Anterior cingulate cortex (tissue), 58 donors: ENCODE data around the gene MYO5A.
"Not testable (repeated sequence)": the region's sequence is repeated elsewhere in the genome, so short reads cannot be mapped to it uniquely, and the experiment has no call there.

Experiments
- DNase-seq, 58 donors: peaks; one replicate each; lab custom pipeline; 2025; lab: John Stamatoyannopoulos, UW

MYO5A gene

DNA sequence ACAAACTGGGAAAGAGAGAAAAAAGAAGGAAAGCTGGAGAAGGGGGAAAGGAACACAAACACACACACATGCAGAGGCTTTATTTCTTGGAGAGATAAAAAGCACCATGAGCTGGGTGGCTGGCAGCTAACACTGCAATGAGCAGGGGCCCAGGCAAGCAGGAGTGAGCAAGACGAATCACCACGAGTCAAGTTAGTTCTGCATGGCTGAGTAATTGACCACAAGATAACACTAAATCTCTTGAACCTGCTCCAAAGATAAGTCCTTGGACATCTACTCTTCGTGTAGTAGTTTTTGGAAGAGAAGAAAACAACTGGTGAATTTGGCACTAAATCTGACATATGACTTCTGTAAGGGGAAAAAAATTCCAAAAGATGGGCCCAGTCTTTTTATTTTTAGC is 100.9 kb downstream of the MYO5A start:
- no peak for DNase-seq

DNA sequence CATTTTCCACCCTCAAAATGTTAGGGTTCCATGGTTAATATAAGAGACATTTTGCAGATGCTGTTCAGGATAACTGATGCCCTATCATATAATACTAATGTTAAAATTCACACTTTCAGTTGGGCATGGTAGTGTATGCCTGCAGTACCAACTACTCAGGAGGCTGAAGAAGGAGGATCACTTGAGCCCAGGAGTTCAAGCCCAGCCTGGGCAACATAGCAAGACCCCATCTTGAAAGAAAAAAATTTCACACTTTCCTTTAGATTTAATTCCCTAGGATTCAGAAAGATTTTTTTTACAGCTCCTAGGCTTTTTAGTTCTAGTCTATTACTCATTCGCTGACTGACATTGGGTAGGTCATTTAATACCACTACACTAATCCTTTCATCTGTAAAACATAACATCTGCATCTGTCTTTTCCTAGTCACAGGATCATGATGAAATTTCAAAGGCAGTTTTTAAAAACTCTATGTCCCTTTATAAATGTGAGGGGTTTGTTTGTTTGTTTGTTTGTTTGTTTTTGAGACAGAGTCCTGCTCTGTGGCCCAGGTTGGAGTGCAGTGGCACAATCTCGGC is 103.7 kb downstream of the MYO5A start:
- DNase-seq, result no peak

DNA sequence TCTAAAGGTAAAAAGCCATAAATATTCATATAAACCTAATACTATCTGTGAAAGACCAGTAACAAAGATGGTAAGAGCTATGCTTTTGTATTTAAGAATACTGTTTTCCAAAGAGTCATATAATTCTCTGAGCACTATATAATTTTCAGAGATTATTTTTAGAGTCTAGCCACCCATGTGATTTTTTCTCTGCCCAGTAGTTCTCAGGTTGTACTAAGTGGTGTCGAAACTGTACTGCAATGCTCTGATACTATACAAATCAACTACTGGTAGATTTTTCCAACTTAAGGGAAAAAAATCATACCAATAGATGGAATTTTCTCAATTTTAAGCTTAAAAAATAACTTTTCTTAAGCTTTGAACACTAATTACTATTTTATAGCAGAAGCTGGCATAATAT is 104.8 kb downstream of the MYO5A start:
- no peak for DNase-seq

DNA sequence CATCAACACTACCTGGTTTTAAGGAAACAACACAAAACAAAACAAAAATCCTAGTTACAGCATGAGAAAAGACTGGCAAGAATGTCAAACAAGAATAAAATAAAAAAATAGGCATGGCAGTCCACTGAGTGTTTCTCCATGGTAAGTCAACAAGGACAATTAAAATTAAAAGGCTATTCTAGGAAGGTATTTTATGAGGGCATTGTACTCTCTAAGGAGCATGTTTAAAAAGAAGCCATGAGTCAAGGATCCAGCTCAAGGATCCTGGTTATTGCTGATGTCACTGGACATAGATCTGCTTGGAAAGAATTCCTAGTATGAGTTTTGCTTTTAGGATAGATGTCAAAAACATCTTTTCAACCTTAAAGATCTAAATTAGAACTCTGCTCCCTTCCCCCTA is 106.7 kb downstream of the MYO5A start:
- no peak for DNase-seq

DNA sequence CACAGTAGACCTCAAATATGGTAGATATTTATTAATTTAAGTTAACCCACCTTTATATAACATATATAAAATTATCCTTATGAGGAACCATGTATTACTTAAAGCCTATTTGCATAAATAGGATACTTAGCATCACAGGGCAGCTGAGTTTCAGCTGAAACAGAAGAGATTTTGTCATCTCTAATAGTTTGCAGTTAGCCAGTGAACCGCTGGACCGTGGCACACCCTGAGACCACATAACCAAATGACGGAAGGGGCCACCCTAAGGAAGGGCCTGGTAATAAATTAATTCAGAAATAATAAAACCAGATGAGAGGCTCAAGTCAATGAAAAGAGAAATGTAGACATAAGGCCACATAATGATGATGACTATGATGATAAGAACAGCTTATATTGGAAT is 107.7 kb downstream of the MYO5A start:
- DNase-seq, result no peak

DNA sequence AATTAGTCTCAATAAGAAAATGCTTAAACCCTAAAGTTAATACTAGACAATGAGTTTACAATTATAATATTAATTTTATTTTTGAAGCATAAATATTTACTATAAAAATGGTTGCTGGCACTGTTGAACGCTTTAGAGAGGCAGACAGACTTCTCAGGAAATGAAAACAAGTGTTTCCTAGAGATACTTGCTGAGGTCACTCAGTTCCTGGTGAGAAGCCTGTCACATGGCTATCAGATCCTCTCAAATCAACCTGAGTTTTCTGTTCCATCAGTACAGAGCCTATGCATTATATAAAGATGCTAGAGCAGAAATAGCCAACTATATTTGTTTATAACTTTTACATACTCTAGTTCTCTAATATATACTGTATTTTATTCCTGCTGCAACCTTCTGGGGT is 109.2 kb downstream of the MYO5A start:
- DNase-seq, result no peak

DNA sequence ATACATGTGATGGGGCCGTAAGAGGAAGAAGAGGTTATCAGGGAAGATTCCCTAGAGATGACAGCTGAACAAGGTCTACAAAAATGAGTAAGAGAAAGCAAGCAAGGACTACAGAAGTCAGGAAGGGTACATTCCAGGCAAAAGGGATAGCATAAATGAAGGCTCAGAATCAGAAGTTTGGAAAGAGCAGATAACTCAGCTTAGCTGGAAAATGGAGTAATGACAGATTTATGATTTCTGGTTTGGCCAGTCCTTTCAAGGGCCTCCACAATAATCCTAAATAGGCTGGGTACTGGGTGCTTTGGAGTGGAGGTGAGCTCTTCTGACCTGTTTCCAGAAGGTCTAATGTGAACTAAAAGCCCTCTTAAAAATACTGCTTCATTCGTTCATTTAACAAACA is 110.7 kb downstream of the MYO5A start:
- no peak for DNase-seq

DNA sequence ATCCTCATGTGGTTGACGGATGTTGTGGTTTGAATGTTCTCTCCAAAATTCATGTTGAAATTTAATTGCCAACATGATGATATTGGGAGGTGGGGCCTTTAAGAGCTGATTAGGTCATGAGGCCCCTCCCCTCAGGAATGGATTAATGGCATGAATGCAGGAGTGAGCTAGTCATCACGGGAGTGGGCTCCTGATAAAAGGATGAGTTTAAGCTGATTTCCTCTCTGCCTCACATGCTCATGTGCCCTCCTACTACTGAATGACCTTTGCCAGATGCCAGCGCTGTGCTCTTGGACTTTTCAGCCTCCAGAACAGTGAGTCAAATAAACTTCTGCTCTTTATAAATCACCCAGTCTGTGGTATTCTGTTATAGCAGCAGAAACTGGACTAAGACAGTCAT is 111.2 kb downstream of the MYO5A start:
- DNase-seq, result no peak

DNA sequence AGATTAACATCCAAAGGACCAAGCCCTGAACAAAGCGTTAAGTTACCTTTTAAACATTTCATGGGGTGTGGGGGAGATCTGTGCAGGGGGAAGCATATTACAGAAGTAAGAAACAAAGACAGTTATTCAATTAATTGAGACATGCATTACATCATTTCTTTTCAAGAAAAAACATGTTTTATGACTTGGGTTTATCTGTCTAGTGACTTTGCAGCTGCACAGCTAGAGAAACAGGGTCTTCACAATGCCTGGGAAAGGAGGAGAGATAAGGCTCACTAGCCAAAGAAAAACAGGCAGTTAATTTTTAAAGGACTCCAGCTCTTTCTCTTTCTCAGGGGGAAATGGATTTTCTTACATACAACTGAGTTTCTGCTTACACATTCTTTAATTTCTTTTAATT is 112.1 kb downstream of the MYO5A start:
- DNase-seq, result not testable (repeated sequence)

DNA sequence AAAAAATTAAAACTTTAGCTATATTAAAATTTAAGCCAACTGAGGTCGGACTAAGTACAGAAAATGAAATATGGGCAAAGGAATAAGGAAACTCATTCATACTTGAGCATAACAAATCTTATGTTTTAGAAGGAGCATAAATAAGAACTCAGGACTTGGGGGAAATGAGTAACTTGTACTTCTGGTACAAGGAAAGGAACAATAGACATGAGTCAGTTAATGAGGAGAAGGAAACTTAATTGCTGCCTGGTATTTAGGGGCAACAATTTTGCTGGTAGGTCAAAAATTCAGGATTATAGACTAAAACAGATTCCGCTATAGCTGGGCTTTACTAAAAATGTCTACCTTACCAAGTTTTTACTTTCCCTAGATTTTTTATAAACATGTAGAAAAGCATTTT is 113.1 kb downstream of the MYO5A start:
- DNase-seq, result no peak

DNA sequence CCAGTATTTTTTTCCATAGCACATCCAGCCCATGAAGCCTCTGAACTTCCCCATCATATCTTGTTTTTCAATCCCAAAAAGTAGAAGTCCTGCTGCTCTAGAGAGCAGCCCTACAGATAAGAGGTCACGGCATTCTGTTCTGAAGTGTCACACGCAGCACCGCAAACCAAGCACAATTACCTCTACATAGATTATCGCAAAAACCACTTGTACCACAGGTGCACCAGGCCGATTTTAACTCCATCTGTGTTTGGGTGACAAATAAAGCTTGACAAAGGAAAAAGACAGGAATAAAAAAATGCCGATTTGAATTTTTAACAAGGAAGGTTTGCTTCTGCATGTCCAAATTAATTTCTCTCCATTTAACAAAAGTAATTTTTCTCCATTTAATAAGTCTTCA is 113.7 kb downstream of the MYO5A start:
- no peak for DNase-seq

DNA sequence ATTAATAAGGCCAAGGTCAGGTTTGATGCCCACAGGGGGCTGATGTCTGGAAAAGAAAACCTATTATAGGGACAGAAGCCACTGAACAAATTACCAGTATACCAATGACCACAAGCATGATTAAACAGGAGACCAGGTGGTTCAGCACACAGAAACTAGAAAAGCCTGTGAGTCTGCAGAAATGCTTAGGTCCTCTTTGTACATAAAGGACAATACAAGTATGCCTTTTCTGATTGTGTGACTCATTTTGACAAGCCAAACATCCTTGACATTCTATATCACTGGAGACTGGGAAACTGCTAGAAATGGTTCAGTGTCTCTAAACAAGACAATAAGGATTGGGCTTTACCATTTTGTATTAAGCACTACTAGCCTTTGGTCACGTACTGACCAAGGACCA is 119.9 kb downstream of the MYO5A start:
- DNase-seq, result no peak

DNA sequence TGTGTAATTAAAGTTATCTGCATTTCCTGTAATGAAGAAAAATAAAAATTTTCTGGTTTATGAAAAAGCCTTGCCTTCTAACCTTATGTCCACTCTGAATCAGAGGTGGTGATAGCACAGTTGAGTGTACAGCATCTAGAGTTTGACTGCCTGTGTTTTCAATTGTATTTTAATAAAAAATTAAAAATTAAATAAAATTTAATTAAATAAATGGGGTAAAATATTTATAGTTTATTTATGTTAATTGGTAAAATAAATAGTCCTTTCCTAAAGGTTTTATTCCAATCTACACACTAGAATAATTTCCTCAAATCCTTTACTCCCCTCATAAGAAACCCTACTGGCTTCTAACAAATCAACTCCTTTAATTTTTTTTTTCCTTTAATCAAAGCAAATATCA is 121.3 kb downstream of the MYO5A start:
- no peak for DNase-seq

DNA sequence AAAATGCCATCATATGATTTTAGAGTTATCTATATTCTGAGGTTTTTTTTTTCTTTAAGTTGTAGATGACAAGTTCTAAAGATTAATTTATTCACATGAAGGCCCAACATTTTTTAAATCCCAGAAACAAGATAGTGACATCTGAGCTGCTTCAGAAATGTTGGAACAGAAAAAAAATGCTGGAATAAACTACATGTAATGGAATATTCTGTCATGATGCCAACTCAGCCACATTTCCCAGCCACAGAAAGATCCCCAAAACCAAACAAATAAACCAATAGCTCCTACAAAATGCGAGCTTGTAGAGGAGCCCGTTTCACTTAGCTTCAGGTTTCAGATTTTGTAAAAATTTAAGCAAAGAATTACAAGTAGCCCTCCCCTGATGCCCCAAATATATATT is 122.1 kb downstream of the MYO5A start:
- no peak for DNase-seq

DNA sequence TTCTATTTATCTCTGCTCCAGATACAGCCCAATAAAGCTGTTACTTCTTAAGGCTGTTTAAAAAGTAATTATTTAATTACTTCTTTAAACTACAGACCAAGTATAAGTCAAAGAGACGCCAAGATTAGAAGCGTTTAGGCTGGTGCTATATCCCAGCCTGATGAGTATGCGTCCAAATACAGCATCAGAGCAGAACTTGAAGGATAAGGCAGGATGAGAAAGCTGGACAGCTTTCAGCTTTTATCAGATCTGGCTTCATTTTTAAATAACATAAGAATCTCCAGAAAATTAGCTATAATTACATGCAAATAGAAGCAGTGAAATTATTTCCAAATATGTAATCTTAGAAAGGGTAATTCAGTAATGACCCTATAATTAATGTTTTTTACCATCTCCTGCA is 122.8 kb downstream of the MYO5A start:
- no peak for DNase-seq

DNA sequence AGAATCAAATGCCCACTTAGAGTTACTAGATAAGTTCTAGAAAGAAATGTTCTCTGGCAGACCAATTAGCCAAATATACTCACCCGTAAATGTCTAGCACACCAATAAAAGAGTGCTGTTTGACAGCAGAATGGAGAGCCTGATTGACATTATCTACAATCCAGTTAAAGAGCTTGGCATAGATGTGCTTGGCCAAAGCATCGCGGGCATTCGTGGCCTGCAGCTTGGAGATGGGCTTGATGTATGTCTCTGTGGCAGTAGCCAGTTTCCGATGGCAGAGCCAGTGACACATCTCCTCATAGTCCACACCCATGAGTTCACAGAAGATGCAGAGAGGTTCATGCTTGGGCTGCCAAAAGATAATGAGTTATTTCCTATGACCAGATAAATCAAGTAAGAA is 131.6 kb downstream of the MYO5A start:
- DNase-seq, result no peak

DNA sequence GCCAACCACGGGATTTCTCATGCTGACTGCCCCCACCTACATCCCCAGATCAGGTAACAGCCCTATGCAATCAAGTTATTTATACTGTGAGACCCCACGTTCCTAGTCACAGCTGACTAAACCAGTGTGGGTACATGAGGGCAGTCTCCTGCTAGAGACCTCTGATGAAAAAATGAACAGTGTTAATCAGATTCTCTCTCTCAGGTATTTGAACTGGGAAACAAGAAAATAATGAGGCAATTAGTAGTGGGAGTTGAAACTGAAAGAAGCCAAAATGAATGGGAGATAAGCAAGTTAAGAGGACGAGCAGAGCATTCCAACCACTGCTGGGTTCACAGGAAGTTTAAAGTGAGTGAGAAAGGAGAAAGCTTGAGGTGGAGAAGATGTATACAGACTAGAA is 134.6 kb downstream of the MYO5A start:
- DNase-seq, result no peak

DNA sequence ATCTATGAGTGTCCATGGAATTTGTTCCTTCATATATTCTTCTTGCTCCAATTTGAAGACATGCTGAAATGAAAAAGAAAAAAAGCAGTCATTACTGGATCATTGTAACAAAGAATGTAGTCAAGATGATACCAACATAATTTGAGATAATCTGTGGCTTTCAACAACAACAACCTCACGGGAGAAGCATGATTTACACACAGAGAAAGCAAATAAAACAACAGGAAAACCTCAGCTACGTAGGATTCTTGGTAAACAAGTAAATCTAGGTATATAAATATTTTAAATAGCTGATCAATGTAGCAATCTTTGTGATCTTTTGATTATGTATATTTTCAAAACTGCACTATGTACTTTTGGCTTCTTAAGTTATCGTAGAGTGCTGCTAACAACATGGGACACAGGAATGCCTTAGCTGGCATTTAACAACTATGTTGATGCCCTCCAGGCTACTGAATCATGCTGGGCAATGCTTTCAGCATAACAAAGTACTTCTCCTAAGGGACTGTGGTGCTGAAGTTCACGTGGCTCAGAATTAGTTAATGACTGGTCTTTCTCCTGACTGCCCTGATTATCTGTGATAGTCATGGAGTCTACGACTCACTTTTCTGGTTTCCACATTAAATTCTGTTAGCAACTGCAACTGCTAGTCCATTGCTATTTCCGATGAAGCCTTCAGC is 136.5 kb downstream of the MYO5A start:
- no peak for DNase-seq

DNA sequence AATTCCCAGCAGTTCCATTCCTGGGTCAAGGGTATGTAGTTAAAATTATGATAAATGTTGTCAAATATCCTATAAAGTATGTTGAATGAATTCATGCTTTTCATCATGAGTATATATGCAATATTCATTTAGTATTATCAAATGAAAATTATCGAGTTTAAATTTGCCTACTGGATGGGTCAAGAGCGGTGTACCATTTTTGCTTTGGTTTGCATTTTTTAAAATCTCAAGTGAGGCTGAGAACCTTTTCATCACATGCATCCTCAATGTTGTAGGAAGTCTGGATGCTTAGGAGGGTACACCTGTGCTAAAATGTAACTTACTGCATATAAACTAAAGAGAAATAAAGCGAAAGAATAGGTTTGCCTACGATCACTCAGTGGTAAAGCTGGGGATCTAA is 137.6 kb downstream of the MYO5A start:
- no peak for DNase-seq

DNA sequence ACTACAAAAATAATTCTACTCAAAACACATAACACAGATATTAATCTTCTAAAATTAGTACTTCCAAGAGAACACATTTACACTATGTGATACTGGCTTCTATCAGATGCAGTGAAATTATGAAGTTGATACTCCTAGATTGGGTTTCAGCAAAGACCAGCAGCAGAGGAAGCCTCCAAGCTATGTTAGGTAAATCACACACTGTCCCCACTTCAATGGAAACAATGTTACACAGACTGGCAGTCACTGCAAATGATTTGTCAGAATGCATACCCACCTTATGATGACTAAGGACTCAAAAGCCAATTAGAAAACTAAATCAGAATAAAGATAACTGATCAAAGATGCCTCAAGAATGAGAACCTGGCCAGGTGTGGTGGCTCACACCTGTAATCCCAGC is 143.0 kb downstream of the MYO5A start:
- DNase-seq, result no peak

DNA sequence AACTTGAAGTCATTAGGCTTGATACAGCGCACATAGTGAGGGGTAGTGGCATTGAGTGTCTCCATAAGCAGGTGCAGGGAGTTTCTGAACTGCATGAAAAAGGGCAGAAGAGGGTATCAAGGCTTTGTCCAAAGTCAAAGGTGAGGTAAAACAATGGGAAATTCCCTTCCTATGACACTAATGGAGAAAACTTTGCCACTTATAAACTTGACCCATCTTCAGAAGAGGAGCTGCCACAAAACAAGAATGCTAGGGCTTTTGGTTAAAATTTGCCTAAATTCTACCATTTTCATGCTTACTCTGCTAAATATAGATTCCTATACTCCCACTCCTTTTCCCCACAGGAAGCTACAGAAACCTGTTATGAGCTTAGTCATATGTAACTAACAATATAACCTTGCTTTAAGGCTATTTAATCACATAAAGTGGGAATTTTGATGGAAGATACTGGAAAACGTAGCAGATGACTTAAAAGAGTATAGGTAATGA is 145.5 kb downstream of the MYO5A start:
- DNase-seq, result no peak

DNA sequence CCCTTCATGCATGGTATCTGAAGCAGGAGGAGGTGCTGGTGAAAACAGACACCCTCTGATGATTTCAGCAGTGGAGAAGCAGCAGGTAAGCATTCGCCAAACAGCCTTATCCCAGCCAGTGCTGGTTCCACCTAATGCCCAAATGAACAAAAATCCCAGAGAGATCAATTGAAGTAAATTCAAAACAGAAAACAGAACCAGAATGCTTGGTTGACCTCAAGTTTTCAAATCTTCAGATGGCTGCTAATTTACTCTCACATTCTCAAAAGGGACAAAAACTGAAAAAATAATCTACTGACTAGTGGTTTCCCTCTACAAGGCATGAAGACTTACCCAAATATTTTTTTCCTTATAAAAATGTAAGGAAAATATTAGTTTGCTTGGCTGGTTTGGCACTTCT is 146.0 kb downstream of the MYO5A start:
- DNase-seq, result no peak
